HG03521 (cell line): Measurements from ENCODE around the gene CBFB.
"Not testable (repeated sequence)": the region's sequence is repeated elsewhere in the genome, so short reads cannot be mapped to it uniquely, and the experiment has no call there.

Experiments
- ATAC-seq: cut with Tn5 transposase; IDR thresholded peaks from one replicate; pipeline ENCODE4 v1.9.1; 2021; ENCODE audit warnings: mild to moderate bottlenecking, moderate library complexity; ENCODE audit not compliant: unreplicated experiment

The CBFB gene

DNA sequence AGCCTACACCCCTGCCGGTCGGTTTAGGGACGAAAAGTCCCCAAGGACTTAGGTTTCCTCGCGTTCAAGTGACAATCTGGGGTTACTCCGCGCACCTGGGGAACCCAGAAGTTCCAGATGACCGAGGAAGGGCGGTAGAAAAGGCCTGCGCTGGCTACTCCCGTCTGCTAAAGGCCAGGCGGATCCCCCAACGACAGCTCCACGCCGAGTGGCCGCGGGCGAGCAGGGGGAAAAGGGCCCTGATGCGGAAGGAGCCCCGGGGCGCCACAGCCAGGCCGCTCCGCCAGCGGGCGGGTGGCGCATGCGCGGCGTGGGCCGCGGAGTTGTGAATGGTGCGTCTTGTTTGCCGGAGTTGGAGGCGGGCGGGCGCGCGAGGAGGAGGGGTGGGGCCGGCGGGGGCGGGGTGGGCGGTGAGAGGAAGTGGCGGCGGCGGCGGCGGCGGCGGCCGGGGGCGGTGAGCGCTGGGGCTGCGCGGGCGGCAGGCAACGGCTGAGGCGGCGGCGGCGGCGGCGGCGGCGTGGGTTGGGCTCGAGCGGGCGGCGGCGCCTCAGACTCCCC, at the start of gene CBFB:
TSS of gene CBFB (plus strand) at position 454 of the 558 bp plus-strand sequence. CDS start 259 bp downstream, outside the sequence.
- ATAC-seq = peak; percentile 80

DNA sequence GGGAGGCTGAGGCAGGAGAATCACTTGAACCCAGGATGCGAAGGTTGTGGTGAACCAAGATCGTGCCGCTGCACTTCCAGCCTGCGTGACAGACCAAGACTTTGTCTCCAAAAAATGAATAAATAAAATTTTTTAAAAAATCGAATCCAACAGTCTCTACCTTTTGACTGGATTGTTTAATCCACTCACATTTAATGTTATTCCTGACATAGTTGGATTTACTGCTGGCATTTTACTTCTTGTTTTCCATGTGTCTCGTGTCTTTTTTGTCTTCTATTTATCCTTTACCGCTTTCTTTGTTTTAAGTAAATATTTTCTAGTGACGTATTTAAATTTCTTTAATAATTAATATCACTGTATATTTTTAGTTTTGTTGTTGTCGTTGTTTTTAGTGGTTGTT, 45.9 kb upstream of the CBFB start:
- no peak for ATAC-seq

GRCh38 chr16:66984892-66985311, 44.0 kb upstream of the CBFB start:
- no peak for ATAC-seq

- ATAC-seq = no peak
Observed at GRCh38 chr16:66986559-66986958, 42.4 kb upstream of the CBFB start.

DNA sequence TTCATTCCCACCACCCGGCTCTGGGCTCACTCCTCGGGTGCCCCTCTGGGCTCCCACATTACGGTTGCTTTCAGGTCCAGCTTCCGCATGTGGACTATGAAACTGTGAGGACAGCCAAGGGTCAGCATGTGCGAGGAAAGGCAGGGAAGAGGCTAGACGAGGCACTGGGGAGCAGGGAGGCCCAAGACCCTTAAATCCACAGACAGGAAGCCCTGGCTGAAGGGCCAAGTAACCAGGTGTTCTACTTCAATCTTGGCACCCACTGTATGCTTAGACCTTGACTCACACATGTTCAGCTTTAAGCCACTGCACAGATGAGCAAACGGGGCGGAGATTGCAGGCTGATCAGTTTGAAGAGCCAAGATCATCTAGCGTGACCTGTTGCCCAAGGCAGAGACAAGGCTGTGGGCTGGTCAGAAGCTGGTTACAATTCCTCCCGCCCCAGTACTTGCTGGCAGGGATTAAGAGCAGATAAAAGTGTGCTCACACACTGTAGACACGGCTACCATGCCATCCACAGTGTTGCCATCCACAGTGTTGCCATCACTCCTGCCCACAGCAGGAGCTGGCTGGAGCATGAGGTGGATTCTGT, 40.7 kb upstream of the CBFB start, which contains the start of gene CES4A:
TSS of gene CES4A (plus strand) at position 393 of the 592 bp plus-strand sequence. CDS start at position 577, 184 bp downstream.
- ATAC-seq = no peak

- no peak for ATAC-seq
Observed at GRCh38 chr16:66991545-66992077, 37.3 kb upstream of the CBFB start.

DNA sequence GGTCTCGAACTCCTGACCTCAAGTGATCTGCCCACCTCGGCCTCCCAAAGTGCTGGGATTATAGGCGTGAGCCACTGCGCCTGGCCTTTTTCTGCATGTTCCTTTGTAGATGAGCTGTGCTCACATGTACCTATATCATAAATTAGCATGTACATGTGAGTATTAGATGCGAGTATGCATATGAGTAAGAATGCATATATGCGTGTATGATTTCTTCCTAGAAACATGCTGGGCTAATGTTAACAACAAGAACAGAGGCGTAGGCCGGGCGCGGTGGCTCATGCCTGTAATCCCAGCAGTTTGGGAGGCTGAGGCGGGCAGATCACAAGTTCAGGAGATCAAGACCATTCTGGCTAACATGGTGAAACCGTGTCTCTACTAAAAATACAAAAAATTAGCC, 35.4 kb upstream of the CBFB start:
- not testable (repeated sequence) for ATAC-seq

- ATAC-seq = no peak
Observed at GRCh38 chr16:66996324-66996982, 32.5 kb upstream of the CBFB start.

- no peak for ATAC-seq
Observed at GRCh38 chr16:66996983-66997358, 32.0 kb upstream of the CBFB start.

GRCh38 chr16:67000384-67001351, 28.3 kb upstream of the CBFB start:
- no peak for ATAC-seq

GRCh38 chr16:67001726-67002125, 27.2 kb upstream of the CBFB start:
- no peak for ATAC-seq

GRCh38 chr16:67006930-67007658, 21.9 kb upstream of the CBFB start:
- no peak for ATAC-seq

GRCh38 chr16:67009158-67009557, 19.8 kb upstream of the CBFB start:
- no peak for ATAC-seq

DNA sequence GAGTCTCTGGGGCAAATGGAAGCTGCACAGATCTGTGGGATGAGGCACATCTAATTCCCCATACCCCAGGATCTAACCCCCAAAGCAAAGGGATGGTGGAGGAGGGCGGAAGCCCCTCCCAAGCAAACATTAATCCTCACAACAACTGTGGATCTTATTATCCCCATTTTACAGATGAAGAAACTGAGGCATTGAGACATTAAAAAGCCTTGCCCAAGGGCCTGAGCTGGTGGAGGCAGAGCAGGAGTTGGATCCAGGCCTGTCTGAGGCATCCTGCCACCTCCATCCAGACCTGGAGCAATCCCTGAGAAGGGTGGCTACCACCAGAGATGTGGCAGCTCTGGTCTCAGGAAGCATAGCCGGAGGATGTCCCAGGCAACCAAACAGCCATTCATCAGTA, 17.7 kb upstream of the CBFB start:
- ATAC-seq = no peak

DNA sequence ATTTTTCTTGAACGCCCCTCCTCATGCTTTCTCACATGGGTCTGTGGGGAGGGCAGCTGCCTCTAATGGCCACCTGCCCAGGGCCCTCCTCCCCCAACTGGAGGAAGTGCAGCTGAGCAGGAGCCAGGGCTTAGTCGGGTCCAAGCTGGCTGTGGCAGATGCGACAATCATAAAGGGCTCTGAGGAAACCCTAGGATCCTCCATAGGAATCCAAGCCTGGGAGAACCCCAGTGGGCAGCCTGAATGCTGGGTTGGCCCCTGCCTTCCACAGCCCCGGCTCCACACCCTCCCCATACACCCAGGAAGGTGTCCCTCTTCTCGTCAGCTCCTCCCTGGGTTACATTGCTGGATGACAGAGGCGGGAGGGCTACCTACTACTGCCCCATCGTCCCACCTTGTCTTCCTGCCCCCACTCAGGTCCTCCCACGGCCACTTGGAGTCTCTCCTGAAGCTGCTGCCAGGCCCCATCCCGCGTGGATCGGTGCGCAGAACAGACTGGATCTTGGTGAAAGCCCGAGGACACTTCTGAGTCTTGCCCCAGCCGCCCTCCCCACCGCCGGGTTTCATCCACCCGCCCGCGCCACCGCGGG, 15.6 kb upstream of the CBFB start:
- ATAC-seq = no peak

- ATAC-seq = no peak
Observed at GRCh38 chr16:67013823-67014633, 14.9 kb upstream of the CBFB start.

DNA sequence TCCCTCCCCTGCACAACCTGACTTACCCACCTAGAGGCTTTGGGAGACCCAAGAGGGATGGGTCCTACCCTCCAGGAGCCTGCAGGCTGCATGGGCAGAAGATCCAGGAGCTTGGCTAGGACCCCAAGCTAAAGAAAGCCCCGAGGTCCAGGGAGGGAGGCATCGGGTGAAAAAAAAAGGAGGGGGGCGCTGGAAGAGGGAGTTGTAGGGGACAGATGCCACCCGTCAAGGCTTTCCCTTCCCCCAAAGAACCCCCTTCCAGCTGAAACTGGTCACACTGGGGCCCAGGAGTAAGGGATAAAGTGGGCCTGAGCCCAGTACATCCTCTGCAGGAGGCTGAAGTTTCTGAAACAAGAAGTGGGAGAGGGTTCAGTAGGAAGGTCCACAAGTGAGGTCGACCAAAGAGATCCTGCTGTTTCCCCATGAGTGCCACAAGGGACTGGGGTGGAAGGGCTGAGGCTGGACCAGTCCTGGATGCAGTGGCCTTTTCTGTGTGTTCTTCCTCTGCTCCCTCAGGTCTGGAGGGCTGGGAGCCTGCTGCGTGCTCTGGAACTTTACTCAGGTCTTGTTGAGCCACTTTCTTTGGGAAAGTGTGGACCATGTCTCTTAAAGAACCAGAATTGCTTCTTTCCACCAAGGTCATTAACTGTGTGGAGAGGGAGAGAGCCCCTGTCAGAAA, 14.2 kb upstream of the CBFB start:
- no peak for ATAC-seq

DNA sequence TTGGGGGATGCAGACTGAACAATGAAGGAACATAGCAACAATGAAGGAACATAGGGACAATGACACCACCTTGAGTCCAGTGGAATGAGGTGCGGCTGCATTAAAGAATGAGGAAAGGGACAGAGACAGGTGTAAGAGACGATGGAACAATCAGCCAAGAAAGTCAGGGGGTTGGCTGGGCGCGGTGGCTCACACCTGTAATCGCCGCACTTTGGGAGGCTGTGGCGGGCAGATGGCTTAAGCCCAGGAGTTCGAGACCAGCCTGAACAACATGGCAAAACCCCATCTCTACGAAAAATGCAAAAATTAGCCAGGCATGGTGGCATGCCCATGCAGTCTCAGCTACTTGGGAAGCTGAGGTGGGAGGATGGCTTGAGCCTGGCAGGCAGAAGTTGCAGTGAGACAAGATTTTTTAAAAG, 13.6 kb upstream of the CBFB start:
- no peak for ATAC-seq
